HG03159 (cell line): ENCODE data around the gene CDC14B.
A peak's percentile ranks its signal among the peaks of the same experiment; 100 is the strongest.
"Not testable (repeated sequence)": the region's sequence is repeated elsewhere in the genome, so short reads cannot be mapped to it uniquely, and the experiment has no call there.

Experiments used
- ATAC-seq: cut with Tn5 transposase; IDR thresholded peaks from one replicate; pipeline ENCODE4 v1.9.1; 2021; ENCODE audit warnings: mild to moderate bottlenecking, moderate library complexity; ENCODE audit not compliant: unreplicated experiment

Gene CDC14B

DNA sequence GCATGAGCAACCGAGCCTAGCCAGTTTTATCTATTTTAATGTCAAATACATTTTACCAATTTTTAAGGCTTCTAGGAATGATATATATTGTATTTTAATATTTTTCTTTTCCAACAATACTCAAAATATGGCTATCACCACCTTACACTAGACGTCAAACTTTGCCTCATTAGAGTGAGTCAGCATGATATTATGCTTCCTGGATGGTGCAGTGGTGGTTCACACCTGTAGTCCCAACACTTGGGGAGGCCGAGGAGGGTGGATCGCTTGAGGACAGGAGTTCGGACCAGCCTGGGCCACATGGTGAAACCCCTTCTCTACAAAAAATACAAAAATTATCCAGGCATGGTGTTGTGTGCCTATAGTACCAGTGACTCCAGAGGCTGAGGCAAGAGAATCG is 7.3 kb upstream of the CDC14B start:
- no peak for ATAC-seq

DNA sequence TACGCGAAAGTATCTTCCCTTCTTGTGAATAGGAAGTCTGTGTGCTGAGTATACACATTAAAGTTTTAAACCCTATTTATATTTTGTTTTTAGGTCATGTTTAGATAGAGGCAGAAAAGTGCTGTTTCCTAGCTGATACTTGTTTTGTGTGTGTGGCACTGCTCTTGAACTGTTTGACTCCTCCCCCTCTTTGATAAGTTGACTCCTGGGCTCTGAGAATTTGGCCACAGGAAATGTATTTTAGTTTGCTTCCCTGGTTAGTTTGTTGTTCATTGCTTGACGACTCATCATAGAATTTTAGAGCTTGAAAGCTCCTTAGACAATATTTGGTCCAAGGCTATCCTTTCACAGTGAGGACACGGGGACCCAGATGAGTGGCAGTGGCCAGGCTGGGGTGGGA is 2.0 kb upstream of the CDC14B start:
- no peak for ATAC-seq

DNA sequence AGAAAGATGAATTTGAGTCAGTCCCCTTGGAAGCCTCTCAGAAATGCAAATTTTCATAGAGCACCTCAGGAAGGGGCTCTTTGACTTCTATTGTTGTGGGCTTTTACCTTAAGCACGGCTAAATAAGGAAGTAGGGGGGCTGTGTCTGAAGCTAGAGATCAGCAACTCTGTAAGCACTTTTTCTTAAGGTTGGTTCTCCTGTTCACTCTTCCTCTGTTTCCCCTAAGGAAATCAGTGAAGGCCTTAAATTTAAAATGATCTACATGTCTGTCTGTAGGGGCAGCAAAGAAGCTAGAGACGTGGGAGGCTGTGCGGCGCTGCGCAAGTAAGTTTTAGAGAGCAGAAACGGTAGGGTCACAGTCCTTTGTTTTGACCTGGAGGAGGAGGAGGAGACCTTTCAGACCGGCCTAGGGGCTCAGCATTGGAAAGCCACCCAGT is 1.2 kb upstream of the CDC14B start:
- ATAC-seq, result no peak

DNA sequence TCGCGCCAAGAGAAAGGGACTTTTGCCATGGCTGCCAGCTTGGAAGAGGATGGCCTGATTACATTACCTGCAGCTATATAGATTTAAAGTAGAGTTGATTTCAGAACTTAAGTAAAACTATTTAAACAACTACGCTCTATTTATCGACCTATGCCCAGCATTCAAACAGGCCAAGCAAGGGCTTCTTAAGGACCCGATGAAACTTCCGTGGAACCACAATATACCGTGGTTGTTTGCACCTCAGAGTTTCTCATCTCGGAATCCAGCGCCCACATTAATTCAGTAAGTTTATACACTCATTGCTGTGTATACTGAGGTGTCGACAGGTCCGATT is 505 bp upstream of the CDC14B start:
- no peak for ATAC-seq

DNA sequence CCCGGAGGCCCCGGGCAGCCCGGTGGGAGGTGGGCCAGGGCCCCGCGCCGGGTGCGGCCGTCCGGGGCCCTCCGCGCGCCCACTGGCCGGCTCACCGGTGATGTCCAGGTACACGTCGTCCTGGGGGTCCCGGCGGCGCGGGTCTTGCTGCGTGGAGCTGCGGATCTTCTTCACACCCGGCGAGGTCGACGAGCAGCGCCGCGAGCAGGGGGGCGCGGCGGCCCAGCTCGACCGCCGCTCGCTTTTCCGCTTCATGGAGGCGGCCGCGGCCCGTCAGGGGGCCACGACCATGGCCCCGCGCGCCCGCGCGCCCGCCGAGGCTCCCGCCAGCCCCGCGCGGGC is 548 bp downstream of the CDC14B start:
- ATAC-seq, result peak; percentile 13

DNA sequence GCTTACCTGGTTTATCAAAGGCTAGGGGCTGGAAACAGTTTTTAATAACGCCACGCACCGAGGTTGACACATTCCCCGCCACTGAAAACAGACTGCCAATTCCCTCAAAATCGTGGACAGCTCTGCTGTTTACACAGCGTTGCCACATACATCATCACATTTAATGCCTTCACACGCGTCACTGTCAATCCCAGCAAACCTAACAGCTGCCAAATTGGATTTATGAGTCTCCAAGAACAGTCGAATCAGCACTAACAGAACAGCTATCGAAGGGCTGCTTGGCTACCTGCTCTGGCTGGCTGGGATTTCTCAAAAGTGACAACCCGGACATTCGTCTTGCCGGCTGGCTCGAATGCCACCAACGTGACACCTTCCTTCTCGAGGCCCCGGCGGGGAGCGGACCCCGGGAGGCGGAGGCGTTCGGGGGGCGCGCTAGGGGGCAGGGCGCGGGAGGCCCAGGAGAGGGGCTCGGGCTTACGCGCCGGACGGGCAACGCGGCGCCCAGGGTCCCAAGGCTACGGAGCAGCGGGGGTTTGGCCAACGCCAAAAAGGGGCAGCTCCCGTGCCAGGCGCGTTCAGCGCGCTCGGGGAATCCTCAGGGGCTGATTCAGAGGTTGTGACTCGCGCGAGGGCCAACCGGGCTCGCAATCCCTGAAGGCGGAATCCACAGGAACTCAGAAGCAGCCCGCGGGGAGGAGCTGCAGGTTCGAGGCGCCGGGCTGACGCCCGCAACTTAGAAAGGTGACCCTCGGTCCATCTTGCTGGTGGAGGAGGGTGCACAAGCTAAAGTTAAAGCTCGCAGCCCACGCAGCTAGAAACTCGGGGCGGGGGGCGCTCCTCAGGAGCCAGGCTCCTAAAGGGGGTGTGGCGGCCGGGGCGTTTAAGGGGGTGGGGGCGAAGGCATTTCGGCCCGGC is 1.2 kb downstream of the CDC14B start:
- no peak for ATAC-seq

DNA sequence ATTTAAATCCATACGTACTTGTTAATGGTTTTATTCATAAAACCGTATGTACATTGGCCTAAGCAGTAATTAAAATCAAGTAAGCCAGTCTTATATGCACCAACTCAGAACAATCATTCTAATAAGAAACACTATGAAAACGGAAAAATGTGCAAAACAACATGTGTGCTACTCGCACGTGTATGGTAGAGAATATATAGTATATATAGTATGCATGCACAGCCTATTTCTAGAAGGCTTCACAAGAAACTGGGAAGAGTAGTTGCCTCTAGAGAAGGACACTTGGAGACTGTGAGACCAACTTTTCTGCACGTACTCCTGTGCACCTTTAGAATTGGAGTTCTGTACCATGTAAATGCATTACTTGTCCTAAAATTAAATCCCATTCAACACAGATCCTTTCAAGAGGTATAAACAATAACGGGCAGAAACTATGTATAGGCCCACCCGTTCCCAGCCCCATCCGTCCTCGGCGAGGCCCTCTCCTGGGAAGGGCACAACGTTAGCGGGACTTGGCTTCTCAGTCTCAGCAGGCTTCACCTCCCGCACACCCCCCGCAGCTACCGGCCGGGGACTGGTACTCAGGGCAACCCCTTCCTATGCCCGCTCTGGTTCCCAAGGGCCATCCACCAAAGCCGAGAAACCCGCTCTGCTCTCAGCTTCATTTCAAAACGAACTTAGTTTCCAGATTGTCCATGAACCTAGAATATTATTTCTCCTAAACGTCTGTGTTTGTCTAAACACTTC is 2.0 kb downstream of the CDC14B start:
- no peak for ATAC-seq

DNA sequence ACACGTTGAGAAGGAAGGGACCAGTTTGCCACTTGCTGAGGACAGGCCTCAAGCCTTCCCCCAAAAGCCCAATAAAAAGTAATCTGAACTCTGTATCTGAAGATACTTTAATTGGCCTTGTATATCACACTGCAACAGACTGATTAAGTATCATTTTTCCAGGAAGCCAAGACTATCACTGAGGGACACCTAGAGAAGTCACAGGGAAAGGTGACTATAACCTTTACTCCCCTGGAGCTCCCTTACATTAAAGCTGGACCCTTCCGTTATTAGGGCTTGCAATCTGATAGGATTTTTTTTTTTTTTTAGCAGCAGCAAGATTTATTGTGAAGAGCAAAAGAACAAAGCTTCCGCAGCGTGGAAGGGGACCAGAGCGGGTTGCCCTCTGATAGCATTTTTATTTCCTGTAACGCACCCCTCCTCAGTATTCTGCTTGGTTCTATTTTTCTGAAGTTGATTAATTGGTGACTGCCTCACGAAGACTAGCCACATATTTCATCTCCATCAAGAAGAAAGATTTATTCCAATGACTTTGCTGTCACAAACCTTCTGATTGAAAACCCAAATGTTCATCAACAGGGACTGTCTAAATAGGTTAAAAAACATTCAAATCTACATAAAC is 2.7 kb downstream of the CDC14B start:
- no peak for ATAC-seq

DNA sequence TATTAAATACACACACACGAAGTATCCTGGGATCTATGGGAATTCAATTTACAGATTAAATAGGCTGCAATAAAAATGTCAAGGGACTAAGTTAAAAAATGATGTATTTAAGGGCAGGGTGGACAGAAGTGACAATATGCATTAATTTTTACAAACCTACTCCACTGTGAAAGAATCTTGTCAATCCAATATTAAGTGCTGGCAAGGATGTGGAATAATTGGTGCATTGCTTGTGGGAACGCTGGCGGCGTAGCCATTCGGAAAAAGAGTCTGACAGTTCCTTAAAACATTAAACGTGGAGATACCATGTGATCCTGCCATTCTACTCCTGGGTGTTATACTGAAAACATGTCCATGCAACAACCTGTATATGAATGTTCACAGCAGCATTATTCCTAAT is 4.2 kb downstream of the CDC14B start:
- ATAC-seq, result no peak

DNA sequence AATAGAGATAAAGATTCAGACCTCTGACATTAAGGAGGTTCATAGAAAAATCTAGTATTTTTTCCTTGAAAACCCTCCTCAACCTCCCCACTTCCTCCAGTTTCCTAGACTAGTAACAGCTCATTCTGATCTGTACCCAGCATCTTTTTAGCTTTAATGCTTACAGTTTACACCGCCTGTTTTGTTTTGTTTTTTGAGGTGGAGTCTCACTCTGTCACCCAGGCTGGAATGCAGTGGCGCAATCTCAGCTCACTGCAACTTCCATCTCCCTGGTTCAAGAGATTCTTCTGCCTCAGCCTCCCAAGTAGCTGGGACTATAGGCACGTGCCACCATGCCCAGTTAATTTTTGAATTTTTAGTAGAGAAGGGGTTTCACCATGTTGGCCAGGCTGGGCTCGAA is 5.0 kb downstream of the CDC14B start:
- ATAC-seq, result not testable (repeated sequence)

DNA sequence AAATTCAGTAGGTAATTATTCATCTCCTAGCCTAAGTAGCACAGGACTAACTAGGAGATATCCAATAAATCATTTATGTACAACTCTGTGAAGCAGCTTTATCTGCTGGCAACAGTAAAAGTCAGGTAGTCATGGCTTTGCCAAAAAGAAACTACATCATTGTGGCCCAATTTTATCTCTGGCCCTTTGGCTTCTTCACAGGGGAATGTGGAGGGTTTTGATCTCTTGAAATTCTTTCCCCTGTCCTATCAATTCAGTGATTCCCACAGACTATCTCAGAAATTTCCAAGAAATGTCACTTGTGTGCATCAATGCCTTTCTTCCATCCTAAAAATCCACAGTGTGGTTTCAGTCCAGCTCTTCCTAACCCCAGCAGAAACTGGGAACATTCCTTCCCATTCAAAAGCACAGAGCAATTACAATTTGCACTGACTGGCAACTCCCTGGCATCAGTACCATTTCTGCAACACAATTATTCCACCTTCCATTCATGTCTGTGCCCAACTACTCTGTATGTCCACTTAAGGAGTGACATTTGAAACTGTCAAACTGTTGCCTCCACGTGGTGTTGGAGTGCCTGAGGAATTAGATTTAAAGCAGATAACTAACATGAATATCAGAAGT is 6.6 kb downstream of the CDC14B start:
- no peak for ATAC-seq

DNA sequence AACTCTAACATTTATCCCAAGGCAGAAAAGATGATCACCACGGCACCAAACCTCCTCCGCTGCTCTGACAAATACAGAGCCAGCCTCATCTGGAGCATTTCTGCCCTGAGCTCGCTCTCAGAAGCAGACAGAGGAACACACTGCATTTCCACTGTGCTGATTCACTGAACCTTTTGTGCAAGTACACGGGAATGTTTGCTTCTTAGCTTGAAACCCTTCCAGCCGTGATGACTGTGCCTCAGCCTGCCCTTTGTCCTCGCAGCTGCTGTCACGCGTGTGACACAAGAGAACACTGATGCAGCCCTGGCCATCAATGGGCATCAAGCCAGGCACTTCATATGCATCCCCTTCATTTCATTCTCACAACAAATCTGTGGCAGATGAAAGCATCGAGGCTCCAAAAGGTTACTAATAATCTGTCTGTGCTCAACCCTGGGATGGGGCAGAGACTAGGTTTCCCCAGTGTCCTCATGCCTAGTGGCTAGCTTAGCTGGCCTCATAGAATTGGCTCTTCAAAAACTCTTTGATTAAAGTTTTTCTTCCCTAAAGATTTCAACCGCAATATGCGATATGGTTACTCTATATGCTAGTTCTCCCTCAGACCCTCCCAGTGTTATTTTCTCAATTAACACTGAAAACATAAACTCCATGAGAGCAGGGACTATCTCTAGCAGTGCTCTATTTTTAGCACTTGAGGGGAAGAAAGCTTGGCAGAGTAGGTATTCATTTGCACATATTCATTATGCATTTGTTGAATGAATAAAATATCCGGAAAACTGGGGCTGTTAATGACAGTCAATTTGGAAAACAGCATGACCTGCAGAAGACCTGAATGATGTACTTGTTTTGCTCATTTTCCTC is 7.3 kb downstream of the CDC14B start:
- no peak for ATAC-seq

DNA sequence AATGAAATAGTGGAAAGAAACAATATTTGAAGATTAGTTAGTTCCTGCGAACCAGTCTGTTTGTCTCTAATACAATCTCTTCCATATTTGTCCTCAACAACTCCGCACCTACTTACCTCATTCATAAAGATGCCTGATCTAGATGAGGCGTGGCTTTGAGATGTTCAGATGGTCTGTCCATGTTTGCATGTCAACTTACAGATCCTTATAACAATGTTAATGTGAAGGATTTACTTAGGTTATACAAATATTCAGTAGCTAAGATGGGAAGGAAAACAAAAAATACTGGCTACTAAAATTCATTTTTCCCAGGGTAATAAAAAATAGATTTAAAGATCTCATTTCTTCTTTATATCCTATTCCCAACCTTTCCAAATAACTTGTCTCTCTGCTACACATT is 8.3 kb downstream of the CDC14B start:
- no peak for ATAC-seq

DNA sequence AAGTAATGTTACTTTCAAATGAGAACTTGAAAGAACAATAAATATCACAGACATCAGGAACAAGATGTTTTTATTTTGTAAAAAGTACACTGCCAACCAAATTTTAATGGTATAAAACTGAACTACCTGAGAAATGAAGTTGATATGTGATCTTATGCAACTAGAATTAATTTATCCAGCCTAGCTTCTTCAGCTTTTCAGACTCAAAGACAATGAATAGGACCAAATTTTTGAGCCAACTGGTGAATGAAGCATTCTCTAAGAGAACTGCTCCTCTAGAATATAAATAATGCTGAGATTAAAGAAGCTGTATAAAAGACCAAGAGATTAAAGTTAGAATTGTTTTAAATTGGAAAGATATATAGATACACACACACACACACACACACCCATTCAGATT is 9.9 kb downstream of the CDC14B start:
- ATAC-seq, result no peak

DNA sequence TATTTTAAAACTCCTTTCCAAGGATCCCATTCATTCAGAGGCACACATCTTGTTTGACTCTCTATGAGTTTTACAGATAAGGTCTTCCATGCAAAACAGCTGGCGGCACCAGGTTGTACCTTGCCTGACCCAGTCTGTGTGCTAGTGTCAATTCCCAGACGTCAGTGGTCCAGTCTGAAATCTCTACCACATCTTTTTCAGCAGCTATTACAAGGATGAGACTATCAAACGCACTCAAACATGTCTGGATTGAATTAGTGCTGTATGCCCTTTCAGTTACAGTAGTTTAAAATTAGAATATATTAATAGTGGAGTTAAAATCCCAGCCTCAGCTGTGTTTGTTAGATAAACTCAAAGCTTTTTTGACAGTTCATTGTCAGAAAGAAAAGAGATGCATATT is 11.7 kb downstream of the CDC14B start:
- no peak for ATAC-seq

DNA sequence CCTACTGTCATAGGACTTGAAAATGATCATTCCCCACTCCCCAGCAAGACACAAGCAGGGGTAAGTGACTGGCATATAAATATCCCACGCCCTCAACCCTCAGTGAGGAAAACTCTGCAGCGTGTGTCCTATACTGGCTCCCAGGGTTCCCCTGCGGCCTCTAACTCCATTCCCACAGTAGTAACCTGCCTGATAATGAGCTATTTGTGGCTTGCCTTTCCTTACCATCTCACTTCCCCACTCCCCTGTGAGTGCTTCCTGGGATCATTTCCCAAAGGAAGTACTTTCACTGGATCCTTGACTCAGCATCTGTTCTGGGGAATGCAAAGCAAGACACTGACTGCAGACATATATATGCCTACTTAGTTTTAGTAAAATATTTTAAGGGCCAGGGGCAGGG is 14.3 kb downstream of the CDC14B start:
- no peak for ATAC-seq

DNA sequence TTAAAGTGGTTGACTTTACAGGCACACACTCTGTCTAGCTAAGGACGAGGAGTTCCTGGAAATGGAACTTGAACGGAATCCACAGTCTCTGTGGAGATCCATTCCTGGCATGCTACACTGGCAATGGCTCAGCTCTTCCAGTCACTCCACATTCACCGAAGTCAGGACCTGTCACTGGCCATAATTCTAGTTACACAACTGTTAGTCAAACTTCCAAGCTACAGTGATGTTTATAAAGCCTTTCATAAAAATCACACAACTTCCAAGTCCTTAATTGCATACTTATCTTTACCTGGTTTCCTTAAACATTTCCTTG is 15.7 kb downstream of the CDC14B start:
- no peak for ATAC-seq

DNA sequence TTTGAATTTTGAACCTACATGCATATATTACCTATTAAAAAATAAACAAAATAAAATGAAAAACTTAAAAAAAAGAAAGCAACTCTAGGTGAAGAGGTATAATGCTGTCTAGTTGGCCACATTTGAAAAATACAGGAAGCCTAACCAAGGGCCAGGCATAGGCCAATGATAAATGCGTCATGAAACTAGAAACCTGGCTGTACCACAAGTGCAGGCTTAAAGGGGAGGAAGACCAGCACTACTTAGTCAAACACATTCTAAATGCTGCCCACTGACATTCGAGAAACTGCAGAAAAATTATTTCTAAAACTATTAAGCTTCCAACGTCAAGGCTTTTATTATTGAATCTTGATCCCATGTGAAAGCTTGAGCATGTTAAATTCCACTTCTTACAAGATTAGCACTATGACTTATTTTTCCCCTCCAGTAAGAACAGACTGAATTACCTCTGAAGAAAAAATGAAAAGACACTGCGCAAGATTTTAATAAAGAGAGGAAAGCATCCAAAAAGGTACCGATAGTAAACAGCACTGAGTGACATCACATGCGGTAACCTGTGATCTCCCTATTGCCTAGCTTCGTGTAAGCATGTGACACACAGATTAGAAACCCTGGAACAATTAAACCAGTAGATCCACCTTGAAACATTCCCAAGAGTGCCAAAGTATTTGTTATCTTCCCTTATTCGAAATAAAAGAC is 16.2 kb downstream of the CDC14B start:
- no peak for ATAC-seq

DNA sequence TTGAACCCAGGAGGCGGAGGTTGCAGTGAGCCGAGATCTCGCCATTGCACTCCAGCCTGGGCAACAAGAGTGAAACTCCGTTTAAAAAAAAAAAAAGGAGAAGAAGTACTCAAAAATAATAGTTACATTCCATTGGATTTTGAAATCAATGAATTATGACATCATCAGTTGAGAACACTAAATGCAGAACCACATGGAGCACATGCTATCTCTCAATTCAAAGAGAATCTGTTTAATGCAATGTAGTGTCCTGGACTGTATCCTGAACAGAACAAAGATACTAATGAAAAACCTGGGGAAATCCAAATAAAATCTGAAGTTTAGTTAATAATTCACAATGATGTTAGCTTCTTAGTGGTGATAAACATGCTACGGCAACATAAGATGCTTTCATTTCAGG is 20.3 kb downstream of the CDC14B start:
- ATAC-seq, result no peak

DNA sequence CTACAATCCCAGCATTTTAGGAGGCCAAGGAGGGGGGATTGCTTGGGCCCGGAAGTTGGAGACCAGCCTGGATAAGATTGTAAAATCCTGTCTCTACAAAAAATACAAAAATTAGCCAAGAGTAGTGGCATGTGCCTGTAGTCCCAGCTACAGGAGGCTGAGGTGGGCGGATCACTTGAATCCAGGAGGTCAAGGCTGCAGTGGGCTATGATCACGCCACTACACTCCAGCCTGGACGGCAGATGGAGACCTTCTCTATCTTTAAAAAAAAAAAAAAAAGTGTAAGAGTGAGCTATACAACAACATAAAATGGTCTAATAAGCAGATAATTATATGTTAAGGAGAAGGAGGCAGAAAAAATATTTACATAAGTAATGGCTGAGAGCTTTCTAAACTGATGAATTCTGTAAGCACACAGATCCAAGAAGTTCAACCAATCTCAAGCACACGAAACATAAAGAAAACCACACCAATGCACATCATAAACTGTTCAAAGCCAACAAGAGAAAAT is 23.0 kb downstream of the CDC14B start:
- ATAC-seq, result no peak
